HG03196 (cell line): ENCODE results near the gene GTPBP6.

Experiments
- ATAC-seq: cut with Tn5 transposase; IDR thresholded peaks from one replicate; pipeline ENCODE4 v1.9.1; 2021; ENCODE audit not compliant: unreplicated experiment

GTPBP6 gene

GRCh38 chrX:318739-319578 lies at the start of gene GTPBP6:
Gene GTPBP6 (minus strand): TSS chrX:318796. CDS start chrX:318787, 9 bp downstream.
- peak; percentile 78 for ATAC-seq

- ATAC-seq: no peak
Observed at GRCh38 chrX:367866-368265, 49.3 kb upstream of the GTPBP6 start.

GRCh38 chrX:367349-367748 lies 48.8 kb upstream of the GTPBP6 start:
- ATAC-seq: no peak

- no peak for ATAC-seq
Observed at GRCh38 chrX:363621-364375, 45.2 kb upstream of the GTPBP6 start.

GRCh38 chrX:362937-363620 lies 44.5 kb upstream of the GTPBP6 start:
- no peak for ATAC-seq

- no peak for ATAC-seq
Observed at GRCh38 chrX:362351-362750, 43.8 kb upstream of the GTPBP6 start.

- no peak for ATAC-seq
Observed at GRCh38 chrX:361231-362145, 42.9 kb upstream of the GTPBP6 start.

GRCh38 chrX:360496-361150 lies 42.0 kb upstream of the GTPBP6 start:
- ATAC-seq: no peak

GRCh38 chrX:358651-359143 lies 40.1 kb upstream of the GTPBP6 start:
- no peak for ATAC-seq

- ATAC-seq: no peak
Observed at GRCh38 chrX:357693-358471, 39.3 kb upstream of the GTPBP6 start.

- ATAC-seq: no peak
Observed at GRCh38 chrX:357035-357692, 38.6 kb upstream of the GTPBP6 start.

- ATAC-seq: no peak
Observed at GRCh38 chrX:356385-357034, 37.9 kb upstream of the GTPBP6 start.

GRCh38 chrX:355329-356050 lies 36.9 kb upstream of the GTPBP6 start:
- ATAC-seq: no peak

- ATAC-seq: no peak
Observed at GRCh38 chrX:353566-354535, 35.3 kb upstream of the GTPBP6 start.

GRCh38 chrX:352582-353314 lies 34.2 kb upstream of the GTPBP6 start:
- no peak for ATAC-seq

GRCh38 chrX:352181-352580 lies 33.6 kb upstream of the GTPBP6 start:
- ATAC-seq: no peak
